ENCODE measurements around the gene KLF16.

Gene KLF16

DNA sequence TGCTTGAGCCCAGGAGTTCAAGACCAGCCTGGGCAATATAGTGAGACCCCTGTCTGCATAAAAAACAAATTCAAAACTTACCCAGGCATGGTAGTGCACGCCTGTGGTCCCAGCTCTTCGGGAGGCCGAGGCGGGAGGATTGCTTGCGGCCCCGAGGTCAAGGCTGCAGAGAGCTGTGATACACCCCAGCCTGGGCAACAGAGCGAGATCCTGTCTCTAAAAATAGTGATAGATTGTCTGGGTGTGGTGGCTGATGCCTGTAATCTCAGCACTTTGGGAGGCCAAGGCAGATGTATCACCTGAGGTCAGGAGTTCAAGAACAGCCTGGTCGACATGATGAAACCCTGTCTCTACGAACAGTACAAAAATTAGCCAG, 4.0 kb upstream of the KLF16 start:
- DNase-seq (ENCODE audit: low read depth): no peak

DNA sequence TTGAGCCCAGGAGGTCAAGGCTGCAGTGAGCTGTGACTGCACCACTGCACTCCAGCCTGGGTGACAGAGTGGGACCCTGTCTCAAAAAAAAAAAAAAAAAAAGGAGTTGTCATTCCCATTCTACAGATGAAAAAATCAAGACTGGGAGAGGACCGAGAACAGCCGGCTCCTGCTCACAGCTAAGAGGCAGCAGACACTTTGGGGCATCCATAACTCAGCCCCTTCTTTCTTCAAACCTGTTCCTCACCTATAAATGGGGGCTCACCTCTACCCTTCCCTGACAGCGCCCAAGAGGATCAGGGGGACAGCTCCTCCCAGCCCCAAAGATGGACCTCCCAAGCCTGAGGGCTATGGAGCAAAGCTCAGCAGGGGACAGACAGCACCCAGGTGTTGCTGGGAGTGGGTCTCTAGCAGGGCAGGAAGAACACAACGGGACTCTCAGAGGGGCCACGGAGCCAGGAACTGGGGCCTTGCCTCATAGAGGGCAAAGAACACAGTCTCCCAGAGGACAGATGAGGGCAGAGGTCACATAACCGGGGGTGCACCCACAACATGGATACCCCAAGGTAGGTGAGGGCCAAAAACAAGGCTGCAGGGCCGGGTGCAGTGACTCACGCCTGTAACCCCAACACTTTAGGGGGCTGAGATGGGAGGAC, 3.4 kb upstream of the KLF16 start:
- DNase-seq (ENCODE audit: low read depth): no peak

DNA sequence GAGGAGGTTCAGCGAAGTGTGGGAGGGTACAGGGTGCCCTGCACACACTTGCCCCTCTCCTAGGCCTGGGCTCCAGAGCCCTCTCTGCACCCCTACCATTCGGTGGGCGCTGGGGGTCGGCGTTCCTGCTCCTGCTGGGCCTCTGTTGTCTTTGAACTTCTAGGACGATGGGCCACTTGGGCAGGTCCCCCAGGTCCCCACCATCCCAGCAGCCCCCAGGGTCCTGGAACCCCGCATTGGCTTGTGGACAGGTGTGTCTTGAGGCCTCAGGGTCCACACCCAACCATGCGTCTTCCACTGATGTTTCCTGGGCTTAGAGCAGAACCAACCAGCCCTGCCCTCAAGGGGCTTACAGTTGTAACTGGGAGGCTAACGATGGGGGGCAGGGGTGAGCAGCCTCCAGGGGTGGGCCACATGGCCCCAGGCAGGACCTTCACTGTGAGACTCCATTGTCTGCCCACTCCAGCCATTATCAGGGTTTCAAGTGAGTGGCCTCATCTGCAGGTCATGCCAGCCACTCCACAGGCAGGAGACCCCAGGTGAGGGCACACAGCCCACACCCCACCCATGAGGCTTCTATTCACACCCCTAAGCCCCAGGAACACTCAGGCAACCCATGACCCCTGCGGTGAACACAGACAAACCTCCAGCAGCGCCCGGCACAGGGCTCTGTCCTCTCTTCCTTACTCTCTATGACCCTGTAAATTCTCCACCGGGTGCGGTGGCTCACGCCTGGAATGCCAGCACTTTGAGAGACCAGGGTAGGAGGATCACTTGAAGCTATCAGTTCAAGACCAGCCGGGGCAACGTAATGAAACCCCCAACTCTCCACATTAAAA, 2.0 kb upstream of the KLF16 start:
- no peak for DNase-seq (ENCODE audit: low read depth)

DNA sequence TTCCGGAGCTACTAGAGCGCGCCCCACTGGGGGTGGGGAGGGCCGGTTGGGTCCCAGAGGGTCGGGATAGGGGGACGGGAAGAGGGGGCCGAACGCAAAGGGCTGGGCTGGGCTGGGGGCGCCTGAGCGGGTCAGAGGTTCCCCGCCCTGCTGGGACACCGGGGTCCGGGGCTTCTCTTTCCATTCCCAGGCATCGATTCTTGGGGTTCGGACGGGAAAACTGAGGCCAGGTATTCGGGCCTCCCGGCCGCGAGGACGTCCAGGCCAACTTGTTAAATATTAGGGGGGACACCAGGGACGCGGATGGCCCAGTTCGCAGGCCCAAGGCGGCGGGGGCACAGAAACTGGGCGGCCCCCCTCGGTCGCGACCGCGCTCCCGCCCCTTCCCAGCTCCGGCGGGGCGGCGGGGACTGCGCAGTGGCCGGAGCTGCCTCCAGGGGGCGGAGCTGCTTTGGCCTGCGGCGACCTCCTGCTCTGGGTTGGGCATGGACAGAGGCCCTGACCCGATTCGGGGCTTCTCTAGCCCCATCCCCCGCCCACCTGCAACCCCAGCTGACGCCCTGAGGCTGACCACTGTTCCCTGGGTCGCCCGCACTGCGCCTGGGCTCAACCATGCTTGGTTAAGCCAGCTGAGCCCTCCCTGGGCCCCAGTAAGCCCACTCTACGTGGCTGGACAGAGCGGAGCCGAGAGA, 1.2 kb upstream of the KLF16 start:
- DNase-seq (ENCODE audit: low read depth): peak; percentile 58

DNA sequence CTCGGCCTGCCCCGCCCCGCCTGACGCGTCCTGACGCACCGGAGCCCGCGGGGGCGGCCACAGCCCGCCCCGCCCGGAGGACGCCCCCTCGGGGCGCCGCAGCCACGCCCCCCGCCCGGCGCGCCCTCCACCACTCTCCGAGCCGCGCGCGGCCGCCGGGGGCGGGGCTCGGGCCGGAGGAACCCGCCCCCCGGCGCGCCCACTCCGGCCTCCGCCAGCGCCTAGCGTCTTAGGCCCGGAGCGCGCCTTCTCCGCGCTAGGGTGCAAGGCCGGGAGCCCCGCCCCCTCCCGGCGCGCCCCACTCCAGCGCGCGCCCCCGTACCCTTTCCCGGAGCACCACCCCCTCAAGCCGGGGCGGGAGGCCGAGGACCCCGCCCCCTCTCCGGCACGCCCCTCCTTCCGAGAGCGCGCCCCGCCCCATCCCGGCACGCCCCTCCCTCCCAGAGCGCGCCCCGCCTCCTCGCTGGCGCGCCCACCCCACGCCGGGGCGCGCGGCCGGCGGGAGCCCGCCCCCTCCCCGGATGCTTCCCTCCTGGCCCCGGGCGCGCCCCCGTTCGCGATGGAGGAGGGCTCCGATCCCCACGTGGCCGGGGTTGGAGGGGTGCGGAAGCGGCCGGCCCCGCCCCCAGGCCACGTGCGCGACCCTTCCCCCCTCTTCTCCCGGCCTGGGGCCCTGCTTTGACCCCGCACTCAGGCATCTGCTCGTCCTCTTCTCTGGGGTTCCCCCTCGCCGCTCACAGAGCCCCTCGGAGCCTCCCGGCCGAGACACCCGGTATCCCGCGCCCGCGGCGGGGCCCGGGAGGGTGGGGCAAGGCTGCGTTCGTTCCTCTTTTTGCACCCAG, 480 bp upstream of the KLF16 start:
- peak; percentile 92 for DNase-seq (ENCODE audit: low read depth)

DNA sequence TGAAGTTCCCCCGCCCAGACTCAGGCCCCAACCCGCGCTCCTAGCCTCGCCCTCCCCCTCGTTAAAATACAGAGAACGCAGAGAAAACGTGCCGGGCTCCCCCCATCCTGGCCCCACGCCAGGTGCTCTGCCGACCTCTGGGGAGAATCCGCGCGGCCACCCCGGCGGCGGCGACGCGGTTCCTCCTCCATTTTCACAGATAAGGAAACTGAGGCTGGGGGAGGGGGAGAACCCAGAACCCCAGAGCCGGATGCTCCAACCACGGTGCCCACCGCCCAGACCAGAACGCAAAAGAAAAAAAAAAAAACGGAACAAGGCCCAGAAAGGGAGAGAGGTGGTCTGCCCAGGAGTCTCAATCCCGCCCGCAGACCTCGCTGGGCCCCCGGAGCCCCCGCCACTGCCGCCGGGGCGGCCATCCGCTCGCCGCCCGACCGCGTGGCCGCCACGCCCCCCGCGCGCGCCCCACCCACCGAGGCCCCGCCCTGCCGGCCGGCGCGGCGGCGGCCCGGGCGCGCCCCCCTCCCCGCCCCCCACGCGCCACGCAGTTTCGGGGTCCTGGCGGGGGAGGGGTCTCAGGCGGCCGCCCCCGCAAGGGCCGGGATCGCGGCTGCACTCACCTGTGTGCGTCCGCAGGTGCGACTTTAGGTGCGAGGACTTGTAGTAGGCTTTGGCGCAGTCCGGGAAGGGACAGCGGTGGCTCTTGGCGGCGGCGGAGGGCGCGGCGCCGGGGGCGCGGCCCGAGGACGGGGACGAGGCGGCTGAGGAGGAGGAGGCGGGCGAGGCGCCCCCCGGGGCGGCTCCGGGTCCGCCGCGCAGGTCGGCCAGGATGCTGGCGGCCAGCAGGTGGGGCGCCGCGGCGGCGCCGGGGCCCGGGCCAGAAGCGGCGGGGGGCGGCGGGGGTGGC, 703 bp downstream of the KLF16 start:
- DNase-seq (ENCODE audit: low read depth): peak; percentile 50

DNA sequence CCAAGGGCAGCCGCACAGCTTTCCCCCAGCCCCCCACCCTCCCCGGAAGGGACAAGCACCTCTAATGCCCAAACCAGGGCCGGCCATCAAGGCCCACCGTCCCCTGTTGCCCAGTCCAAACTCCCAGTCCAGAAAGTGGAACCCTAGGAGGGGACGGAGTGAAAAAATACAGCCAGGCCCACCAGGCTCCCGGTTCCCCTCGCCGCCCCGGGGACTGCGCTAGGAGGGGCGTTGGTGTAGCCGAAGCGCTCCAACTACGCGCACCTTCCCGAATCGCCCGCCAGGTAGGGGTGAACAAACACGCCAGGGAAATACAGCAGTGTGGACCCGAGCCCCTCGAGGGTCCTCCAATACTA, 1.3 kb downstream of the KLF16 start:
- DNase-seq (ENCODE audit: low read depth): no peak

DNA sequence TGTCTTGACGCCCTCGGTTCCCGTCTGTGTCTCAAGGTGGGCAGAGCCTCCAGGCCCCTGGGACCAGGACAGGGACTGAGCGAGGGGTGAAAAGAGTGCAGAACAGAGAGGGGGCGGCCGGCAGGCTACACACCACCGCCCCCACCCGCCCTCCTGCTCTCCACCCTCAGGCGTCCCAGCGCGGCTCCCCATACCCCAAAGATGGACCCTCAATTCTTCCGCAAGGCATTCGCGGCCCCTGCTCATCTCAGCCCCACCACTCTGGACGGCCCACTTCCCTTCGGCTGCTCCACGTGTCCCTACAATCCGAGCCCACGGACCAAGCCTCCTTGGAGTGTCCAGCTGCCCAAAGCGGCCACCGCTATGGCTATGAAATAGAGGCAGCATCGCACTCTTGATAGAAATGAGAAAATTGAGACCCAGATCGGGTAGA, 1.8 kb downstream of the KLF16 start:
- DNase-seq (ENCODE audit: low read depth): no peak

DNA sequence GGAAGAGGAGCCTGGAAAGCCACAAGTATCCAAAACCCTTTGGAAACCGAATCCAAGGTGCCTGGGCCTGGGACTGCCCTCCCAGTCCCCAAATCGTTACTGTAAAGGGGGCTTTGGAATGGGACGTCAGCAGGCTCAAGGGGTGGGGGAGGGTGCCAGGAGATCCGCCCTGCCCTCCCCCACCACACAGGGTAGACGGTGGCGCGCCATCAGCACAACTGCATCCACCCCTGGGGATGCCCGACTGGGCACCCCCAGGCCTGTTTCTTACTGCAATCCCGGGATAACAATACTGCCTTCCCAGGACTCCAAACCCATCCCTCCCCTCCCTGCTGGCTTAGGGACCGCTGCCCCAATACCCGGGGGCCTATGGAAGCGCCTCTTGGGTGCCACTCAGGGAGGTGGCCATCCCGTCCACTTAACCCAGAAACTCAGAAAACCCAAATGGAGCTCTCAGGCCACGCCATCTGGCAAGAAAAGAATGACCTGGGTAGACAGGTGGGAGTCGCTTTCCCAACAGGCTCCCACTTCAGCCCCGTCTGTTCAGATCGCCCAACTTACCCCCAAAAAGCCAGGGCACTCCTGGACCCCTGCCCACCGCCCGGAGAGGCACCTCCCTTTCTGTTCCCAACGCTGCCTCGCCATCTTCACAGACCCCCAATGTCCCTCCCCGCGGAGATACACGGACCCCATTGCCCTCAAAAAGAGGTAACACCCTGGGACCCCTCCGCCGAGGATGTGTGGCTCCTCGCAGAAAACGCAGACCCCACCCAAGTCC, 2.4 kb downstream of the KLF16 start:
- no peak for DNase-seq (ENCODE audit: low read depth)

DNA sequence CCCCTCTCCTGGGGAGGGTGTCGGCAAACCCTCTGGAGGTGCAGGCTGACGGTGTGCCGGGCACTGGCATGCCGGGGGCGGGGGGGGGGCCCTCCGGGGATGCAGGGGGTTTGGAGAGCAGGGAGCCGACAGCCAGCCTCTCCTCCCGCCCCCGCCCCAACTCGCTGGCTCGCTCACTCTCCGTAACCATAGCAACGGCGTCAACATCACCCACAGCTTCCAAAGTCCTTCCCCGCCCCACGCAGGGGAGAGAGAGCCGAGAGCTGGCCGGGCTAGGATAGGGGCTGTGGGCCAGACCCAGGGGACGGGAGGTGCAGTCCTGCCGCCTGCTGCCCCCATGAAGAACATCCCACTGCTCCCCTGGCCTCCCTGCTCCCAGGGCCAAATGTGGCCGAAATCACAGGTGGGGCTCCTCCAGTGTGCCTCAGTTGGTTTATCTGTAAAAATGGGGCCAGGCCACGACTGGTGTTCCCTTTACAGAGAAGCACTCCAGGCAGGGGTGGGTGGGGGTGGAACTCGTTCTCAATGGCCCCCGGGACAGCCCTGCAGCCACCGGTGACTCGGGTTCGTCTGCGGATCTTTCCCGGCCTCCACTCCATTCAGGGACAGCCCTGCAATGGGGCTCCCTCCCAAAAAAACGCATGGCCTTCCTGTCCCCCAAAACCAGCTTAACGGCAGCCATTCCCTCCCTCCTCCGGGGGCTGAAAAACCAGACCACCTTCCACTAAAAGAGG, 3.2 kb downstream of the KLF16 start:
- DNase-seq (ENCODE audit: low read depth): no peak

DNA sequence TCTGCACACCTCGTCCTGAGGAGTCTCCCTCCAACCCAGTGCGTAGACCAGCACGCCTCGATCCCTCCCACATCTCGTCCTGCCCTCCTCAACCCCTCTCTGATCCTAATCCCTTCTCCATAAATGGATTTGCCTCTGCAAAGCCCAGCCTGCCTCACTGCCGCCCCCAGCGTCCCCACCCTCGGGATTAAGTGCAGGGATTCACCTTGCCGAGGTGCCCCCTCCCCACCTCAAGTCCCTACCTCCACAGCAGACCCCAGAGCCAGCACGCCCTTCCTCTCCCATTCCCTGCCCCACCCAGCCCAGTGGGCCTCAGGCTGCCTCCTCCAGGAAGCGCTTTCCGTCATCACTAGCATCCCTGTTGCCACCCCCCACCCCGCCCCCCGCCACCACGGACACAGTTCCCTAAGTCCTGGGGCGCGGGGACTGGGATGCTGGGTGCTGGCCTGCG, 4.0 kb downstream of the KLF16 start:
- no peak for DNase-seq (ENCODE audit: low read depth)

DNA sequence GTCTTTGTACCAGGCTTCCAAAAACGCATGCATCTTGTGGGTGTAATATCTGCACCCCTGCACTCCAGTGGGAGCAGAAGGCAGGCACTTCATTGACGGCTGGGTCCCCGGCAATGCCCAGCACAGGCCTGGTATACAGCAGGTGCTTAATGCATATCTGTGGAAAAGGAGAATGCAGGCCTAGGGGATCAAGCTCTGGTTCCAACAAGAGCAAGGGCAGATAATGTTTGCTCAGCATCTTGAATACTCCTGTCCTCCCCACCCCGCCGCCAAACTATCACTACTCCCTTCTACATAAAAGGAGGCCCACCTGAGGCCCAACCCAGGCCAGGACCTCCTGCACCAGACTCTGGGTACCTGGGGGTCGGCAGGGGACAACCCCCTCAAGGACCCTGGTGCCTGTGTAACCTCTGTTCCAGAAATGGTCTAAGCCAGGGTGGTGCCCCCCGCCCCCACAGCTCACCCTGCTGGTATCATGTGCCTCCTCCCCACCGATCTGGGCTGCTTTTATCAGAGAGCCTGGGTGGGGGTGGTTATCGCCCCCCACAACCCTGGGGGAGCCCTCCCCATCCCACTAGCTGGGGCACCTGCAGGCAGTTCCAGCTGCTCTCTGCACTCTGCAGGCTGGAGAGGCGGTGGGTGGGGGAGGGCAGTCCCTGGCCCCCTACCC, 4.8 kb downstream of the KLF16 start:
- no peak for DNase-seq (ENCODE audit: low read depth)

DNA sequence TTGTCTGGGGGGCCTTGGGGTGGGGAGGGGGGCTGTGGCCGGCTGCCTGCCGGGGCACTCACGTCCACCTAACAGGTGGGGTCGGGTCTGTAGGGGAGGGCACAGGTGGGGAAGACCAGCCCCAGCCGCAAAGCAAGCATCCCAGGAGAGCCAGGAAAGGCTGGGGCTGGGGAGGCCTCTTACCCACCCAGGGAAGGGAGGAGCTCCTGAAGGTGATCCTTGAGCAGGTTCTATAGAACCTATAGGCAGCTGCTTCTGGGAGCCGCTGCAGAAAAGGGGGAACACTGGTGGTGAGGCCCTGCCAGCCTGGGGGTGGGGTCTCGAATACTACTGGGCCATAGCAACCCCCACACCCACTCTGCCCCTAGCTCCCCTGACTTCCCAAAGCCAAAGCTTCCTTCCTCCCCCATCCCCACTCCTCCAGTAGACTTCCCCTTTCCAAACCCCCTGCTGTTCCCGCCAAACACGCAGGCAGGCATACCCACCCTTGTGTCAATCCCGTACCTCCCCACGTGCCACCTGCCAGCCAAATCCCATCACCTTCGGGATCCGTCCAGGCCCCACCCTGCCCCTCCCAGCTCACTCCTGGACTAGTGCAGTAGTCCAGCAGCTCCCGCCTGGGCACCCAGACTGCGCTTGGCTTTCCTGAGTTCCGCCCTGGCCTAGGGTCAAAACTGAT, 5.6 kb downstream of the KLF16 start:
- no peak for DNase-seq (ENCODE audit: low read depth)

DNA sequence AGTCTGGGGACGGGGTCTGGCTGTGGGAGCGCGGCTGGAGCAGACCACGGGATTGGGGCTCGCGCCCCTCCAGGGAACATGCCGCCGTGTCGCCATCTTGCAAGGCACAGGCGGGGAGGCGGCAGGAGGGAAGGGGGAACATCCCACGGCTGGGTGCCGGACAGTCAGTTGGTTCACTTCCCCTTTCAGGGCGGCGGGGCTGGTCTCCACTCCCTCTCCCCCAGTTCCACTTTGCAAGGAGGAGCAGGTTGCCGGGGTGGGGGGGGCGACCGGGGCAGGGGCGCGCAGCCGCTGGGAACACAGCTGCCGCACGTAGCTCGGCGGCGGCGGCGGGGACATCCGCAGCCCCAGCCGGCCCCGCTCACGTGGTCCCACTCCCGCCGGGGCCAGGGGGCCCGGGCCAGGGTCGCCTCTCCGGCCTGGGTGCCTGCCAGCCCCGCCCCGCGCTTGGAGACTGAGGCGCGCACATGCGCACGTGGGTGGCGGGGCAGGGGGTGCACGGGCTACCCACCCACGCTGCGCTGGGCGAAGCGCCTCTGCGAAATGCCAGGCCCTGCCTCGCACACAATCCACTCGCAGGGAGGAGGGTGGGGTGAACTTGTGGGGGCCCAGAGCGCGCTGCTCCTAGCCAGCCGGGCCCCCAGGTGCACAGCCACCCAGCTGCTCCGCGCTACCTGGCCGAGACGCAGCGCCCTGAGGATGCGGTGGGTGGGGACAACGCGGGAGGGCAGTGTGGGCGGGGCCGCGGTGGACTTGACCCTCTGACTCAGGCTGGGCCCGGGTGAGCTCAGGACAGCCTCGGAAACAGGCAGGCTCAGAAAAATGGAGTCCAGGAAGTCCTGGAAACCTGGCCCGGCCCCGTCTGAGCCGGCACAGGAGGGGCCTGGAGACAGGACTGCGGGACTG, 6.4 kb downstream of the KLF16 start:
- DNase-seq (ENCODE audit: low read depth): peak; percentile 51

DNA sequence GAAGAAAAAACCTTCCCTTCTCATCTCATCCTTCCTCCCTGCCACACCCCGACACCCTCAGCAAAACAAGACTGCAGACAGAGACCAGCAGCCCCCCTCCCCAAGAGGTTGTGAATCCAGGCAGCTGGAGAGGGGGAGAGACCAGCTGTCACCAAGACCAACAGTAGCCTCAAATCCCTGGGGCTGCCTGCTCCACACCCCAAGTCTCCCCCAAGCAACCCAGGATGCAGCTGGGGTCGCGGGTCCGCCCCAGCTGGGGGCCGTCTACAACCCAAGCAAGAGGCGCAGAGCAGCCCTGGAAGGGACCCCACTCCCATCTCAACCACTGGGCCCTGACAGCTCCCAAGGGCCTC, 7.1 kb downstream of the KLF16 start:
- no peak for DNase-seq (ENCODE audit: low read depth)

DNA sequence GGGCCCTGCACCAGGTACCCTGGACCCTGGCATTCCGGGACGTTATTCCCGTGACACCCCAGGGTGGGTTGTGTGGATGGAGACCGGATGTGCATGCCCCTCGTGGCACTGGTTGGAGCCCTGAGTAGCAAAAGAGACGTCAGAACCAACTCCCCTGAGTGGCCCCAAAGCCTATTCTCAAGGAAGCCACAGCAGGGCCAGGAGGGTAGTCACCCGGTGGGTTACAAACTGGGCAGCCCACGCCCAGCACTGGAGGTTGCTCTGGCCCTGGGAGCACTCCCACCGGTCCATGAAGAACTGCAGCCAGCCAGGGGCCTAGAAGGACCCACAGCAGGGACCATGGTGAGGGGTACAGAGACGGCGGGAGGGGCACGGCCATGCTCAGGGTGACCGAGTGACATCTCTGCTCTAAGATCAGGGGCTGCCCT, 7.5 kb downstream of the KLF16 start:
- no peak for DNase-seq (ENCODE audit: low read depth)

DNA sequence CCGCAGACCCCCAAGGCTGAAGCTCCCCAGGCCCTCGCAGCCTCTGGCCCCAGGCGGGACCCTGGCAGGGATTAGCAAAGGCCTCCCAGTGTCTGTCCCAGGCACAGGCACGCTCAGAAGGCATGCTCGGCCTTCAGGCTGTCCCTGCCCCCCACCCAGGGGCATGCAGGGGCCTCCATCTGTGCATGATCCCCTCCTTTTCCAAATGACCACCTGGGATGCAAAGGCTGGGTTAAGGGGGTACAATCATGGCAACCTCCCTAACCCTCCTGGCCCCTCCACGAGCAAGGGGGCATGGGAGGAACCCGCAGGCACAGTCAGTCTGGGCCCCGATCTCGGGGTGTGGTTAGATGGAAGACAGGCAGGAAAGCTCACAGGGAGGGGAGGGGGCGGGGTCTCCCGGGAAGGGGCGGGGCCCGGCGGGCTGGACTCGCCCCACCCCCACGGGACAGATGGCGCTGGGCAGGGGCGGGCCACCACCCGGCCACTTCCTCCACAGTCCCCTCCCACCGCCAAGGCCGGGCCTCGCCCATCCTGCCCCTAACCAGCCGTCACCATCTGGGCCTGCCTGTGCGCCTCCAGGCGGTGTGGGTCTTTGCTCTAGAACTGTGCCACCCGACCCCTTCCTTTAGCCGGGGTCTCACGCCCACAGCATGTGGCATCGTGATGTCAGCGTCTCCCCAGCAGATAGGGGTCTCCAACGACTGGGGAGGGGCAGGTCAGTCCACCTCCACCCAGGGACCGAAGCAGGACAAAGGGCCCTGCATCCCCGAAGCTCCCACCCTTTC, 8.1 kb downstream of the KLF16 start:
- DNase-seq (ENCODE audit: low read depth): peak; percentile 55

Measured in stimulated activated CD8-positive, alpha-beta memory T cell treated with anti-CD3 and anti-CD28 coated beads, Interleukin-12 subunit alpha, Interleukin-12 subunit beta, amount 100 ng/mL, for 4 hours (primary cell).